Coronary artery (tissue), 2 donors: ENCODE measurements around the gene ZFTA.

Source experiments
- DNase-seq: peaks from one replicate; pipeline ENCODE4 v3.0.0-alpha.2; 2017; ENCODE audit warnings: low spot score
- H3K27ac ChIP-seq, 2 donors: fragments of 200-600 bp; sonication (generic); one replicate each; pipeline ENCODE4 v1.5.1; 2016 to 2019
- H3K4me3 ChIP-seq: fragments of 200-600 bp; sonication (generic); 2 replicates; pipeline ENCODE4 v1.5.1; 2016; ENCODE audit warnings: mild to moderate bottlenecking, moderate library complexity
- TF ChIP-seq, protein P1 (sequence below): fragments of 200-600 bp; sonication (generic); IDR thresholded peaks from one replicate; pipeline ENCODE4 v1.5.1; 2019; ENCODE audit warnings: antibody characterized with exemption

ZFTA gene

GRCh38 chr11:63768237-63769041 lies at the start of gene ZFTA:
Gene ZFTA (minus strand): TSS chr11:63768775. CDS start chr11:63768622, 153 bp downstream.
- DNase-seq: no peak
- TF ChIP-seq, protein P1, sequence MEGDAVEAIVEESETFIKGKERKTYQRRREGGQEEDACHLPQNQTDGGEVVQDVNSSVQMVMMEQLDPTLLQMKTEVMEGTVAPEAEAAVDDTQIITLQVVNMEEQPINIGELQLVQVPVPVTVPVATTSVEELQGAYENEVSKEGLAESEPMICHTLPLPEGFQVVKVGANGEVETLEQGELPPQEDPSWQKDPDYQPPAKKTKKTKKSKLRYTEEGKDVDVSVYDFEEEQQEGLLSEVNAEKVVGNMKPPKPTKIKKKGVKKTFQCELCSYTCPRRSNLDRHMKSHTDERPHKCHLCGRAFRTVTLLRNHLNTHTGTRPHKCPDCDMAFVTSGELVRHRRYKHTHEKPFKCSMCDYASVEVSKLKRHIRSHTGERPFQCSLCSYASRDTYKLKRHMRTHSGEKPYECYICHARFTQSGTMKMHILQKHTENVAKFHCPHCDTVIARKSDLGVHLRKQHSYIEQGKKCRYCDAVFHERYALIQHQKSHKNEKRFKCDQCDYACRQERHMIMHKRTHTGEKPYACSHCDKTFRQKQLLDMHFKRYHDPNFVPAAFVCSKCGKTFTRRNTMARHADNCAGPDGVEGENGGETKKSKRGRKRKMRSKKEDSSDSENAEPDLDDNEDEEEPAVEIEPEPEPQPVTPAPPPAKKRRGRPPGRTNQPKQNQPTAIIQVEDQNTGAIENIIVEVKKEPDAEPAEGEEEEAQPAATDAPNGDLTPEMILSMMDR: peak; percentile 73

DNA sequence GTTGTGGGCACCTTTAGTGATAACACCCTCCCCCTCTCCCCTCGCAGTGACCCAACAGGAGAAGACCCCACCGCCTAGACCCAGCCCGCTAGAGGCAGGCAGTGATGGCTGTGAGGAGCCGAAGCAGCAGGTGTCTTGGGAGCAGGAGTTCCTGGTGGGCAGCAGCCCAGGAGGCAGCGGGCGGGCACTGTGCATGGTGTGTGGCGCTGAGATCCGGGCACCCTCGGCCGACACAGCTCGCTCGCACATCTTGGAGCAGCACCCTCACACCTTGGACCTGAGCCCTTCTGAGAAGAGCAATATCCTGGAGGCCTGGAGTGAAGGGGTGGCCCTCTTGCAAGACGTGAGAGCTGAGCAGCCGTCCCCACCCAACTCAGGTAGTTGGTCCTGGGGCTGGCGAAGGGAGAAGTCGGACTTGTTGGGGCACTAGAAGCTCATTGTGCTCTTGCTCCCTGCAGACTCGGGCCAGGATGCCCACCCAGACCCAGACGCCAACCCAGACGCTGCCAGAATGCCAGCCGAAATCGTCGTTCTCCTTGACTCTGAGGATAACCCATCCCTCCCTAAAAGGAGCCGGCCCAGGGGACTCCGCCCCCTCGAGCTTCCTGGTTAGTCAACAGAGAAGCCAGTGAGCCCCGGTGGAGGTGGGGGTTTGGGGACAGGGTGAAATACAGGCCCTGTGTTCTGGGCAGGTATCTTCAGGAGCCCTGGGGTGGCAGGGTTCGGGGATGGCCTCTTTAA lies 49.4 kb upstream of the ZFTA start:
- TF ChIP-seq, protein P1: no peak
- no peak for DNase-seq
- Histone ChIP-seq H3K27ac (no peak overlapping the region), H3K4me3 (no peak overlapping the region)

More at GRCh38 chr11:63768237-63769041, at the start of gene ZFTA:
- Histone ChIP-seq H3K4me3 (peak within 1 kb of the TSS; percentile 86), H3K27ac (peak within 1 kb of the TSS; percentile 64 to 88)

- TF ChIP-seq, protein P1: no peak
- DNase-seq: no peak
- H3K27ac ChIP-seq: no peak overlapping the region
- H3K4me3 ChIP-seq: no peak overlapping the region
Observed at GRCh38 chr11:63816732-63817131, 48.2 kb upstream of the ZFTA start.

DNA sequence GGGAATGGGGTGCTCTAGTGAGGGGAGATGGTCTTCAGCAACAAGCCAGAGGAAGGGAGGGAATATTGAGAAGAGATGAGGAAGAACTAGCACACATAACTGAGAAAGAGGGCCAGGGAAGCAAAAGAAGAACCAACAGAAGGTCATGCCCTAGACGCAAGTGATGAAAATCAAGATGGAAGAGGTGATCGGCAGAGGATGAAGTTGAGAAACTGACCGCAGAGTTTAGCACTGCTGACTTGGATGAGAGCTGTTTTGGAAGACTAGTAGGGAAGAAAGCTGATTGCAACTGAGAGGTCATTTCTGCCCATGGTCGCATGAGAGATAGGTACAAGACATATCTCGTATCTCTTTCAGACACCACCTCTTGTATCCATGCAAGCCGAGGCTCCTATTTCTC lies 47.6 kb upstream of the ZFTA start:
- DNase-seq: no peak
- Histone ChIP-seq H3K4me3 (no peak overlapping the region), H3K27ac (no peak overlapping the region)
- TF ChIP-seq, protein P1: no peak

GRCh38 chr11:63814383-63814736 lies 45.8 kb upstream of the ZFTA start:
- H3K27ac ChIP-seq: peak overlapping the region in 1 of 2 donors; percentile 90
- TF ChIP-seq, protein P1: no peak
- DNase-seq: no peak
- peak overlapping the region; percentile 92 for H3K4me3 ChIP-seq

DNA sequence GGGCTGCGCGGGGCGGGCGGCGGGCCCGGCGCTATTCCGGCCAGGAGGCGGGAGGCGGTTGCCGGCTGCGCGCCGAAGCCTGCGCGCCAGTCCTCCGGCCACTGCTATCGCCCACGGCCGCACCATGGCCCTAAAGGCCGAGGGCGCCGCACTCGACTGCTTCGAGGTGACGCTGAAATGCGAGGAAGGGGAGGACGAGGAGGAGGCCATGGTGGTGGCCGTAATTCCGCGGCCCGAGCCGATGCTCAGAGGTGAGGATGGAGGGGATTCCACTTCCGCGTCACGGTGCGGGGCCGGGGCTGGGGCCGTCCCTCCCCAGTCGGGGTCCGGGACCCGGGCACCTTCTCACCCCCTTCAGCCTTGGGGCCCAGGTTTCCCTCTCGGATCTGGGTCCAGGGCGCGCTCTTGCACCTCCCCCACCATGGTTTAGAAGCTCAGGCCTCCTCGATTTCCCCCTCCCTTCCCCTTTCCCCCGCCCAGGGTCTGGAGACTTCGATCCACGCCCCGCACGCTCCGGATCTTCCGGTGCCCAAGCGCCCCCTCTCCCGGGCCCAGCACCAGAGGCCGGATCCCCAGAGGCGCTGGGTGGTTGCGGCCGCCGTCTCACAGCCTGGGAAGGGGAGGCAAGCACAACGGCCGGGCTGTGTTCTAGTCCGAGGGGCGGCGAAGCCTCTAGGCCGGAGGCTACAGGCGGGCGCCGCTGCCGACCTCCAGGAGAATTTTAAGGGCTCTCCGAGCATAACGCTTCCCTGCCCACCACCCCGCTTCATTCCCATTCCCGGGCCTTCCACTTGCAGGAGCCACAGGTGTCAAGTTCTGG lies 45.2 kb upstream of the ZFTA start:
- TF ChIP-seq, protein P1: no peak
- H3K4me3 ChIP-seq: peak overlapping the region; percentile 92
- DNase-seq: no peak
- peak overlapping the region; percentile 65 to 90 for H3K27ac ChIP-seq
